ENCODE results near the gene RAB31.

Gene RAB31

DNA sequence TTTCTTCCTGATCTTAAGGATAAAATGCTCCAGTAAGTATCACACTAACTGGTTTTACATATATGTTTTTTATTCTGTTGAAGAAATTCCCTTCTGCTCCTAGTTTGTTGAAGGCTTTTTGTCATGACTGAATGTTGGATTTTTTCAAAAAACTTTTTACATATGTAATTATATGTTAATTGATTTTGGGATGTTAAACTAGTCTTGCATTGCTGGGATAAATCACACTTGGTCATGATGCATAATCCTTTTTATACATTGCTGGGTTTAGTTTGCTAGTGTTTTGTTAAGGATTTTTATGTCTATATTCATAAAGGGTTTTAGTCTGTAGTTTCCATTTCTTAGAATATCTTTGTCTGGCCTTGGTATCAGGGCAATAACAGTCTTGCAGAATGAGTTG lies 112.0 kb downstream of the RAB31 start:
- no peak for DNase-seq (ENCODE audit: low read depth in 1 of 2, low spot score in 1 of 2)
- no peak for TF ChIP-seq JUND (IDR thresholded peaks at IDR 0.05; ENCODE audit: low read depth)
- in situ Hi-C loops (cut with HindIII; ENCODE audit: low pct_unique_long_range_greater_than_20kb, low sequenced_read_pairs) = no loop called here

DNA sequence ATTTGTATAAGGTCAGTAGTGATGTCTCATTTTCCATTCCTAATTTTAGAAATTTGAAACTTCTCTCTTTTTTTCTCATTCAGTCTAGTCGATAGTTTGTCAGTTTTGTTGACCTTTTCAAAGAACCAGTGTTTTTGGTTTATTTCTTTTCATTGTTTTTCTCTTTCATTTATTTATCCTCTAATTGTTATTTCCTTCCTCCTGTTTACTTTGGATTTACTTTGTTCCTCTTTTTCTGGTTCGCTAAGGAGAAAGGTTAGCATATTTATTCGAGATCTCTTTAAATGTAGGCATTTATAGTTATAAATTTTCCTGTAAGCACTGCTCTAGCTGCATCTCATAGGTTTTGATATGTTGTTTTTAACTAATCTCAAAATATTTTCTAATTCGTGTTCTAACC lies 112.6 kb downstream of the RAB31 start:
- in situ Hi-C loops (cut with HindIII; ENCODE audit: low pct_unique_long_range_greater_than_20kb, low sequenced_read_pairs) = no loop called here
- no peak for DNase-seq (ENCODE audit: low read depth in 1 of 2, low spot score in 1 of 2)
- TF ChIP-seq JUND (IDR thresholded peaks at IDR 0.05; ENCODE audit: low read depth) = no peak

DNA sequence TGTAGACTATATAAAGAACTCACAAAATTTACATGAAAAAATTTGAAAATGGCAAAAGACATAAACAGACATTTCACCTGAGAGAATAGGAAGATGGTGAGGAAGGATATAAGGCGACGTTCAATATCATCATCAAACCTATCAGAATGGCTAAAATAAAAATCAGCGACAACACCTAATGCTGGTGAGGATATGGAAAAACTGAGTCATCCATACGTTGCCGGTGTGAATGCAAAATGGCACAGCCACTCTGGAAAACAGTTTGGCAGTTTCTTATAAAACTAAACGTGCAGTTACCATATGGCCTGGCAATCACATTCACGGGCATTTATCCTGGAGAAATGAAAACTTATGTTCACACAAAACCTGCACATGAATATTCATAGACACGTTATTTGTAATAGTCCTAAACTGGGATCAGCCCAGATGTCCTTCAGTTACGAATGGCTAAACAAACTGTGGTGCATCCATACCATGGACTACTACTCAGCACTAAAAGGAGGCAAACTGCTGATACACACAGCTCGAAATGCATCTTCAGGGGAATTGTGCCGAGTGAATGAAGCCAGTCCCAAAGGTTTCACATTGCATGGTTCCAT lies 114.6 kb downstream of the RAB31 start:
- TF ChIP-seq JUND (IDR thresholded peaks at IDR 0.05; ENCODE audit: low read depth) = no peak
- in situ Hi-C loops (cut with HindIII; ENCODE audit: low pct_unique_long_range_greater_than_20kb, low sequenced_read_pairs) = no loop called here
- no peak for DNase-seq (ENCODE audit: low read depth in 1 of 2, low spot score in 1 of 2)

DNA sequence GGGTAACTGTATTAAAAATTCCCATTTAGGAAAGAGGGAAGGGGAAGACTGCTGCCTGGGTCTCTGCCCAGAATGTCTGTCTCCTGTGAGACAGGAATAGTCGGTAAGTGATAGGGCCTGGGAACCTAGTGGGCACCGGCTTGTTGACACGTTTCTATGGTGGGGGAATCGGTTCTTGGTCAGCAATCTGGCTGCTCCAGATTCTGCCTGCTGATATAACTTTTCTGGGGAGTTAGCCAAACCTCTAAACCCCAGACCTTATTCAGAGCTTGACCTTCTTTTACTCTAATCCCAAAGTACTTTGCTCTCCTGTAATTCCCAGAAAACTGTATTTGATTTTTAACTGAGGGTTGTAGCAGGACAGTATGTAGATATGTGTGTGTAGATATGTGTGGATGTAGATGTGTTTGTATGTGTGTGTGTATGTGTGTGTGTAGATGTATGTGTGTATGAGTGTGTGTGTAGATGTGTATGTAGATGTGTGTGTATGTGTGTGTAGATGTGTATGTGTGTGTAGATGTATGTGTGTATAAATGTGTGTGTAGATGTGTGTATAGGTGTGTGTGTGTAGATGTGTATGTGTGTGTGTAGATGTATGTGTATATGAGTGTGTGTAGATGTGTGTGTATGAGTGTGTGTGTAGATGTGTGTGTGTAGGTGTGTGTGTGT lies 115.8 kb downstream of the RAB31 start:
- no peak for TF ChIP-seq JUND (IDR thresholded peaks at IDR 0.05; ENCODE audit: low read depth)
- in situ Hi-C loops (cut with HindIII; ENCODE audit: low pct_unique_long_range_greater_than_20kb, low sequenced_read_pairs) = no loop called here
- no peak for DNase-seq (ENCODE audit: low read depth in 1 of 2, low spot score in 1 of 2)

DNA sequence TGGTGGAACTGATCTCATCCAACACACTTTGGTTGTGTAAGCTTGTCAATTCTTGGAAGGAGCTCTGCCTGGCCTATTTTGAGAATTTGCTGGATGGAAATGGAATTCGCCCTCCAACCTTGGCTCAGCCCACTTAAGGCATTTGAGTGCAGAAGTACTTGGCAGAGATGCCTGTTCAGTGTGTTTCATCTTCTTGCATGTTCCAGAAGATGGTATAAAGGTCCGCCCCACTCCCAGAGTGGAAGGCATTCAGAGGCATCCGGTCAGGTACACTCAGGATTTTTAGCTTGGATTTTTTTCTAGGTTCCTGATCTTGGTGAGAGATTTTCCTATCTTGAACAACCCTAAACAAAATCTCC lies 116.4 kb downstream of the RAB31 start:
- no peak for TF ChIP-seq JUND (IDR thresholded peaks at IDR 0.05; ENCODE audit: low read depth)
- peak in 1 of 2 experiments; percentile 40 for DNase-seq (ENCODE audit: low read depth in 1 of 2, low spot score in 1 of 2)
- in situ Hi-C loops (cut with HindIII; ENCODE audit: low pct_unique_long_range_greater_than_20kb, low sequenced_read_pairs) = no loop called here

DNA sequence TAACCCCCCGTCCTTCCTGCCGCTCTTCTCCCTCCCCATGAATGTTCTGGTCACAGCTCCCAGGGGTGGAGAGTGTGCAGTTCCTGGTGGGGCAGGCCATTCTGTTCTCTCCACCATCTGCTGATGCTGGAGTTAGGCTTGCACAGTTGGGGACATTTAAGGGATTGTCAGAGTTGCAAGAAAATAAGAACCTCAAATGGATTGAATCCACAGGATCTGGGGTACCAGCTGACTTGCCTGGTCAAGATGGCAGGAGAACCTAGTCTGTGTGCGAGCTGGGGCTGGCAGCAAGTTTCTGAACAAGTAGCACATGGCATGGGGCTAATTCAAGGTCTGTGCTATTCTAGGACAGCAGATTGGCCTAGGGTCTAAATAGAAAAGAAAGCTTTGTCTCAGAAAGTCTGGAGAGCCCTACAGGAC lies 116.9 kb downstream of the RAB31 start:
- in situ Hi-C loops (cut with HindIII; ENCODE audit: low pct_unique_long_range_greater_than_20kb, low sequenced_read_pairs) = no loop called here
- no peak for DNase-seq (ENCODE audit: low read depth in 1 of 2, low spot score in 1 of 2)
- no peak for TF ChIP-seq JUND (IDR thresholded peaks at IDR 0.05; ENCODE audit: low read depth)

DNA sequence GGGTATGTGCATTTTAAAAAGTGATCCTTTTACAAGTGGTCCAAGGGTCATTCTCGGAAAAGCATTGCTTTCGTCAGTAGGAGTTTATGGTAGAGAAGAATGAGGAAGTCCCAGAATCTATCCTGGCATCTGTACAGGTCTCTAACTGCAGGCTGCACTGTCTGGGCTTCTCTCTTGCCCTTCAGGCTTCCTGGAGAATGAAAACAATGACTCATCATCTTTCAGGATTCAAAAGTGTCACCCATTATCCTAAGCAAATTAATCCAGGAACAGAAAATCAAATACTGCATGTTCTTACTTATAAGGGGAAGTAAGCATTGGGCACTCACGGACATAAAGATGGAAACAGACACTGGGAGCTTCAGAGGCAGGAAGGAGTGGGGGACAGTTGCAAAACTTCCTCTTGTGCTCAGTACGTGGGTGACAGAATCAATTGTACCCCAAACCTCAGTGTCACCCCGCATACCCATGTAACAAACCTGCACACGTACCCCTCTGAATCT lies 117.5 kb downstream of the RAB31 start:
- peak; percentile 91 for TF ChIP-seq JUND (IDR thresholded peaks at IDR 0.05; ENCODE audit: low read depth)
- DNase-seq (ENCODE audit: low read depth in 1 of 2, low spot score in 1 of 2) = peak in 1 of 2 experiments; percentile 87
- in situ Hi-C loops (cut with HindIII; ENCODE audit: low pct_unique_long_range_greater_than_20kb, low sequenced_read_pairs) = no loop called here

DNA sequence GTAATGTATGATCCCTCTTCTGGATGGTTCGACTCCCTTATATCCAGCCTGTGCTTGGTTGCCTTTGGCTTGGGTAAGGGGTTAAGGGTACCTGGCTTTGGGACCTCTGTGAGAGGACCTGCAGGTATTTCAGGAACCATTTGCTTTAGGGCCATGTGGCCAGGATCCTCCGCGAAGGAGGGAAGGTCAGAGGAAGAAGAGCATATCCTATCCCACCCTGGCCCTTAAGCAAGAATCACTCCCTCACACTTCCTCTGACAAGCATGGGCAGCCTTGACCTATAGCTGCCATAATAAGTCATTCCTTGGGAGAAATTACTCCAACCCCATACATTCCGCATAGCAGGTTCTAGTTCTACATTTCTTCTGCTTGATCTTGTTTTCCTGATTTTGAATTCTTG lies 118.6 kb downstream of the RAB31 start:
- in situ Hi-C loops (cut with HindIII; ENCODE audit: low pct_unique_long_range_greater_than_20kb, low sequenced_read_pairs) = no loop called here
- no peak for TF ChIP-seq JUND (IDR thresholded peaks at IDR 0.05; ENCODE audit: low read depth)

DNA sequence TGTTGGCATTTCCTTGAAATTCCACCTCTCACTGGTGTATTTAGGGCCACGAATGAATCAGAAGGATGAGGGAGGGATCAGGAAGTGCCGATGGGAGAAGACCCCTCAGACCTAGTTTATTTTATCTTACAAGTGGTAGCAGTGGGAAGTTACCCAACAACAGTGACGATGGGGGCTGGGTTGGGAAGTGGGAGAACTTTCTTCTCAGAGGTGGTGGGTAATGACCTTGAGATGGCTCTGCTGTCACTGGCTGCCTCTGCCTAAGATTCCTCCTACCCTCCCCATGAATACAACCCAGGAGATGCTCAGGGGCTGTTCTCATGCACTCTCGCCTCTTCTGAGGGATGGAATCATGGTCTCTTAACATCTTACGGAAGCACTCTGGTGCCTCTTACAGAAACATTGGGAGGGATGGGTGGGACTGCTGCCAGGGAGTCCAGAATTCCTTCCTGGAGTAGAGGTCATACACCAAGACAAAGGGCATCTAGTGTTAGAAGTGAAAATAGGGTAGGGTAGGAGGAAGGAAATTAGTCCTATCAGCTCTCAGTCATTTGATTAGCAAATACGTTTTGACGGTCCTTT lies 119.2 kb downstream of the RAB31 start:
- in situ Hi-C loops (cut with HindIII; ENCODE audit: low pct_unique_long_range_greater_than_20kb, low sequenced_read_pairs) = no loop called here
- TF ChIP-seq JUND (IDR thresholded peaks at IDR 0.05; ENCODE audit: low read depth) = no peak
- no peak for DNase-seq (ENCODE audit: low read depth in 1 of 2, low spot score in 1 of 2)

More for the DNA sequence above, 118.6 kb downstream of the RAB31 start:
- no peak for DNase-seq (ENCODE audit: low read depth in 1 of 2, low spot score in 1 of 2)

DNA sequence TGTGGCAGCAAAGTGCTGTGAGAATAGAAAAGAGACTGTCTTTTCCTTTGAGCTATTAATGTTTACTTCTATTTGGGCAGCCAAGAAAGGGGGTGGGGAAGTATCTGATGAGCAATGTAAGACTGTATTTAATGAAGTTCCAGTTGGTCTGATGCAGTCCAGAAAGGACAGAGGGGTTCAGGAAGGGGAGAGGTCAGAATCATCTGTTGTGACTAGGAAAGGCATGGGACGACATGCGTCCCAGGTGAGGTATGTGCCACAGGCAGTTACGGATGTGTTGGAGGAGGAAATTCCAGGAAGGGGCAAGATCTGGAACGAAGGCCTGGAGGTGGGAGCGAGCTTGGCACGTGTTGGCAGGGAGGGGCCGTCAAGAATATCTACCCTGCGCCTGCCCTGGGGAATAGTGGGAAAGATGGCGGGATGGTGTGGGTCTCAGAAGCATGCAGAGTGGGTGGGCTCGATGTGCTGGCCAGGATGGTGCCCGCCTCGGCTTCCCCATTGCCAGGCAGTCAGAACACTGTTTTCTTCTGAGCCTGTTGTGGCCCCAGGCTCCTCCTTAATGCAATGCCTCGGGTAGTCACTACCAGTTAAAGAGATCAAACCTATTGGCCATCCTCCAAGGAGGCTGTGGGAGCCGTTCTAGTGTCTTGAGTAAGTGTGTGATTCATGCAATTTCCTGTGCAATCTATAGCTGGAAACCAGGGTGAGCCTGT lies 119.8 kb downstream of the RAB31 start:
- no peak for TF ChIP-seq JUND (IDR thresholded peaks at IDR 0.05; ENCODE audit: low read depth)
- in situ Hi-C loops (cut with HindIII; ENCODE audit: low pct_unique_long_range_greater_than_20kb, low sequenced_read_pairs) = no loop called here
- peak in 1 of 2 experiments; percentile 47 for DNase-seq (ENCODE audit: low read depth in 1 of 2, low spot score in 1 of 2)

DNA sequence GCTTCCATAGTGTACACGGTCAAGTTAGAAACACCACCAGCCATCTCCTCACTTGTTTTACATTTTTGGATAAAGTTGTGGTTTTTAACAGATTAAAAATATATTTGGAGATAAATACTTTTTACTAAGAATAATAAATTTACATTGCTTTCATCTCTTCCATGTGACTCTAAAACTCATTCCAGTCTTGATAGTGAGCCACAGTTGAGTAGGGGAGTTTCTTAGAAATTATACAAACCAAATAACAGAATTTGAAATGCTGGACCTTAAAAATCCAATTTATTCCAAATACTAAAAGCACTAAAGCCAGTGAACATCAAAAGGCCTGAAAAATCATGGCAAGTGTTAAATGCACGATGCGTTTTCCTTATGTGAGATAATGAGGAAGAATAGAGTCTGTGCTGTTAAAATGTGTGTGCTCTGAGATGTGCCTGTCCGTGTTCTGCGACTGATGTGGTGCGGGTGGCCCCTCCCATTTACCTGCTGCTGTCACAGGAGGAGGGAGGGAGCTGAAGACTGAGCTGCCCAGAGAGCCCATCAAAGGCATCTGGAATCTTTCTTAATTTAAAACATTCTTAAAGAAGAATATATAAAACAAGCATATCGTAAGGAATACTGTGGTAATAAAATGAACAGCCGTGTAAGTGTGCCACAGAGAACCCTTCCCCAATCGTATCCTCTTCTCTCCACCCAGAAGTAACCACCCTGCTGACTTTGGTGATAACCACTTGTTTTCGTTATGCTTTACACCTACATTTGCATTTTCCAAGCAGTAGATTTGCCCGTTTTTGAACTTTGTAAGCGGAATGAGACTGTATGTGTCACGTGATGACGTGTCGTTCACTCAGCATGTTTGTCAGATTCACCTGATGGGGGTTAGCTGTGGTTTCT lies 120.7 kb downstream of the RAB31 start:
- in situ Hi-C loops (cut with HindIII; ENCODE audit: low pct_unique_long_range_greater_than_20kb, low sequenced_read_pairs) = no loop called here
- no peak for DNase-seq (ENCODE audit: low read depth in 1 of 2, low spot score in 1 of 2)
- no peak for TF ChIP-seq JUND (IDR thresholded peaks at IDR 0.05; ENCODE audit: low read depth)

DNA sequence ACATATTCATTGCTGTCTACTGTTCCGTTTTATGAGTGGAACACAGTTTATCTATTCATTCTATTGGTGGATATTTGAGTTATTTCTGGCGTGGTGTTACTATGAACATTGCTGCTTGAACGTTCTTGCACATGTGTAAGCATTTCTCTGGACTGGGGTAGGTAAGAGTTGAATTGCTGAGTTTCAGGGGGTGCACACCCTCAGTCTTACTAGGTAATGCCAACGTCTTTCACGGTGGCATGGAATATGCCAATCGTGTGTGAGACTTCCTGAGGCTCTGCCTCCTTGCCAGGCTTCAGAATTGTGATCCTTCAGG lies 121.3 kb downstream of the RAB31 start:
- no peak for DNase-seq (ENCODE audit: low read depth in 1 of 2, low spot score in 1 of 2)
- no peak for TF ChIP-seq JUND (IDR thresholded peaks at IDR 0.05; ENCODE audit: low read depth)
- in situ Hi-C loops (cut with HindIII; ENCODE audit: low pct_unique_long_range_greater_than_20kb, low sequenced_read_pairs) = no loop called here
